Keratinocyte (primary cell): ENCODE measurements around the gene FRMD1.

Experiments used
- CTCF ChIP-seq, 3 experiments: IDR thresholded peaks in 1 of 3; conservative IDR thresholded peaks in 1 of 3; optimal IDR thresholded peaks in 1 of 3; 2 replicates in 2 of 3; 3 replicates in 1 of 3; pipeline versions ENCODE3 to v1.5.1; 2011; ENCODE audit warnings: low read length in 3 of 3, mild to moderate bottlenecking in 3 of 3, moderate library complexity in 2 of 3, control low read depth in 1 of 3, inconsistent platforms in 1 of 3; ENCODE audit not compliant: insufficient read depth in 2 of 3; ENCODE audit errors: extremely low read depth in 1 of 3
- EZH2 ChIP-seq: IDR thresholded peaks from one replicate; pipeline ENCODE4 v1.6.1; 2012; ENCODE audit warnings: inconsistent platforms, mild to moderate bottlenecking, low read length, moderate library complexity

GRCh38 chr6:168093634-168094033 lies 14.6 kb upstream of the FRMD1 start:
- TF ChIP-seq CTCF (optimal IDR thresholded peaks at IDR 0.05 in 1 of 3, IDR thresholded peaks at IDR 0.05 in 1 of 3, conservative IDR thresholded peaks at IDR 0.05 in 1 of 3; ENCODE audit: extremely low read depth in 1 of 3, insufficient read depth in 2 of 3, low read length in 3 of 3) (no peak), EZH2 (no peak)
